Mesenchymal stem cell (in vitro differentiated cells and primary cell): ENCODE results near the gene PPM1M.

Experiments used
- DNase-seq: peaks from one replicate; pipeline ENCODE4 v3.0.0-alpha.2; 2013
- H2AFZ ChIP-seq: one replicate; pipeline ENCODE4 v1.6.1; 2013; ENCODE audit warnings: low read depth, mild to moderate bottlenecking, control low read depth, inconsistent platforms, low read length, moderate library complexity
- H2AK5ac ChIP-seq: 2 replicates; pipeline ENCODE4 v1.6.1; 2013; ENCODE audit warnings: low read length, moderate library complexity, mild to moderate bottlenecking, inconsistent platforms; ENCODE audit not compliant: severe bottlenecking
- H2BK120ac ChIP-seq: one replicate; pipeline ENCODE4 v1.6.1; 2013; ENCODE audit warnings: low read depth, mild to moderate bottlenecking, inconsistent platforms, low read length, moderate library complexity
- H2BK12ac ChIP-seq, 2 experiments: one replicate each; pipeline ENCODE4 v1.6.1; 2013; ENCODE audit warnings: inconsistent platforms in 2 of 2, low read length in 2 of 2, mild to moderate bottlenecking in 2 of 2, moderate library complexity in 2 of 2, control low read depth in 1 of 2
- H2BK15ac ChIP-seq: one replicate; pipeline ENCODE4 v1.6.1; 2013; ENCODE audit warnings: mild to moderate bottlenecking, low read depth, inconsistent platforms; ENCODE audit not compliant: poor library complexity, severe bottlenecking
- H2BK5ac ChIP-seq: 2 replicates; pipeline ENCODE4 v1.6.1; 2013; ENCODE audit warnings: low read depth, mild to moderate bottlenecking, low read length, control low read depth, inconsistent platforms; ENCODE audit not compliant: poor library complexity, severe bottlenecking
- H3K14ac ChIP-seq, 2 experiments: one replicate each; pipeline ENCODE4 v1.6.1; 2013; ENCODE audit warnings: inconsistent platforms in 2 of 2, low read length in 2 of 2, control low read depth in 1 of 2, mild to moderate bottlenecking in 1 of 2, moderate library complexity in 1 of 2
- H3K18ac ChIP-seq, 2 experiments: one replicate each; pipeline ENCODE4 v1.6.1; 2013; ENCODE audit warnings: inconsistent platforms in 2 of 2, low read length in 2 of 2, control low read depth in 1 of 2, low read depth in 1 of 2, mild to moderate bottlenecking in 1 of 2
- H3K23ac ChIP-seq, 2 experiments: one replicate each; pipeline ENCODE4 v1.6.1; 2013; ENCODE audit warnings: inconsistent platforms in 2 of 2, low read length in 2 of 2, mild to moderate bottlenecking in 2 of 2, moderate library complexity in 2 of 2, control low read depth in 1 of 2
- H3K27ac ChIP-seq: 2 replicates; pipeline ENCODE4 v1.5.1; 2013; ENCODE audit warnings: mild to moderate bottlenecking, moderate library complexity, low read length, control low read depth, inconsistent platforms; ENCODE audit not compliant: poor library complexity, severe bottlenecking
- H3K27me3 ChIP-seq, 2 experiments: 2 replicates each; pipeline versions ENCODE4 v1.6.1 to v1.7.0; 2013; ENCODE audit warnings: low read length in 2 of 2, mild to moderate bottlenecking in 2 of 2, moderate library complexity in 2 of 2, control low read depth in 1 of 2, inconsistent platforms in 1 of 2; ENCODE audit not compliant: control insufficient read depth in 1 of 2, insufficient read depth in 1 of 2
- H3K36me3 ChIP-seq, 2 experiments: 2 replicates each; pipeline versions ENCODE4 v1.6.1 to v1.7.0; 2013; ENCODE audit warnings: low read length in 2 of 2, control low read depth in 1 of 2, inconsistent platforms in 1 of 2, low read depth in 1 of 2, mild to moderate bottlenecking in 1 of 2; ENCODE audit not compliant: insufficient read depth in 2 of 2, control insufficient read depth in 1 of 2
- H3K4ac ChIP-seq, 2 experiments: one replicate each; pipeline ENCODE4 v1.6.1; 2013; ENCODE audit warnings: inconsistent platforms in 2 of 2, low read length in 2 of 2, mild to moderate bottlenecking in 2 of 2, moderate library complexity in 2 of 2, control low read depth in 1 of 2, low read depth in 1 of 2
- H3K4me1 ChIP-seq: 2 replicates; pipeline ENCODE4 v1.6.1; 2013; ENCODE audit warnings: low read depth, low read length, control low read depth; ENCODE audit not compliant: control insufficient read depth, insufficient read depth
- H3K4me2 ChIP-seq: 2 replicates; pipeline ENCODE4 v1.6.1; 2013; ENCODE audit warnings: low read length, mild to moderate bottlenecking, inconsistent platforms; ENCODE audit not compliant: poor library complexity, severe bottlenecking
- H3K4me3 ChIP-seq, 2 experiments: 2 replicates each; pipeline versions ENCODE4 v1.5.1 to v1.7.0; 2013; ENCODE audit warnings: low read length in 2 of 2, mild to moderate bottlenecking in 2 of 2, control low read depth in 1 of 2, low read depth in 1 of 2; ENCODE audit not compliant: insufficient read depth in 1 of 2
- H3K79me1 ChIP-seq: replicated peaks from 2 replicates; pipeline ENCODE4 v1.6.1; 2013; ENCODE audit warnings: mild to moderate bottlenecking, control low read depth, low read length, inconsistent platforms; ENCODE audit not compliant: poor library complexity, severe bottlenecking
- H3K9ac ChIP-seq: 2 replicates; pipeline ENCODE4 v1.7.0; 2013; ENCODE audit warnings: mild to moderate bottlenecking, low read length, moderate library complexity
- H3K9me3 ChIP-seq: 2 replicates; pipeline ENCODE4 v1.7.0; 2013; ENCODE audit warnings: mild to moderate bottlenecking, low read length; ENCODE audit not compliant: control insufficient read depth
- H4K8ac ChIP-seq: one replicate; pipeline ENCODE4 v1.6.1; 2013; ENCODE audit warnings: inconsistent platforms, mild to moderate bottlenecking, low read length, moderate library complexity
- H4K91ac ChIP-seq: one replicate; pipeline ENCODE4 v1.6.1; 2013; ENCODE audit warnings: mild to moderate bottlenecking, low read length, inconsistent platforms
- WGBS: methylation state at CpG from one replicate; pipeline ENCODE4 v1.1.7; 2013; ENCODE audit warnings: mixed read lengths; 5-methylcytosine and 5-hydroxymethylcytosine counted together

Gene PPM1M

GRCh38 chr3:52236424-52236886 lies 9.1 kb upstream of the PPM1M start:
- Histone ChIP-seq H3K27me3 (no peaks in the 10 kb centered on the region), H3K14ac (peak overlapping the region in 1 of 2 experiments; percentile 28)
- 88% methylated on average over 4 of the region's 5 CpGs for WGBS

GRCh38 chr3:52237006-52237656 lies 8.4 kb upstream of the PPM1M start:
- Histone ChIP-seq H2AFZ (no peak overlapping the region), H3K36me3 (peaks cover 30 to 34% of the 10 kb centered on the region in 2 experiments), H2BK15ac (peak overlapping the region; percentile 55), H3K9ac (peak overlapping the region; percentile 95), H2AK5ac (peak overlapping the region; percentile 84), H3K4me3 (peak overlapping the region in 1 of 2 experiments; percentile 94), H2BK12ac (peak overlapping the region; percentile 29 to 91), H2BK120ac (peak overlapping the region; percentile 56), H2BK5ac (peak overlapping the region; percentile 11), H3K4ac (peak overlapping the region; percentile 63 to 98), H4K8ac (peak overlapping the region; percentile 72), H3K23ac (peak overlapping the region in 1 of 2 experiments; percentile 92), H3K14ac (peak overlapping the region in 1 of 2 experiments; percentile 96), H3K4me2 (peak overlapping the region; percentile 73), H3K9me3 (no peaks in the 10 kb centered on the region), H4K91ac (peak overlapping the region; percentile 77), H3K79me1 (peaks cover 28% of the 10 kb centered on the region), H3K4me1 (peaks cover 45% of the 10 kb centered on the region), H3K18ac (peak overlapping the region; percentile 57 to 86), H3K27me3 (no peaks in the 10 kb centered on the region), H3K27ac (peak overlapping the region; percentile 86)
- DNase-seq = no peak
- WGBS = 66% methylated on average over 5 of the region's 6 CpGs

More at GRCh38 chr3:52236424-52236886, 9.1 kb upstream of the PPM1M start:
- Histone ChIP-seq H3K9ac (peak overlapping the region; percentile 95), H3K4me3 (peak overlapping the region in 1 of 2 experiments; percentile 94), H2BK12ac (peak overlapping the region in 1 of 2 experiments; percentile 38), H2AK5ac (peak overlapping the region; percentile 84), H3K18ac (peak overlapping the region in 1 of 2 experiments; percentile 82), H3K27ac (peak overlapping the region; percentile 86), H2BK5ac (no peak overlapping the region), H3K36me3 (peaks cover 33 to 41% of the 10 kb centered on the region in 2 experiments), H3K4me2 (peak overlapping the region; percentile 44), H4K91ac (peak overlapping the region; percentile 32), H3K23ac (no peak overlapping the region), H2BK15ac (no peak overlapping the region), H3K79me1 (peaks cover 32% of the 10 kb centered on the region), H4K8ac (no peak overlapping the region), H3K4ac (peak overlapping the region in 1 of 2 experiments; percentile 42), H3K4me1 (peaks cover 45% of the 10 kb centered on the region), H2AFZ (no peak overlapping the region), H3K9me3 (no peaks in the 10 kb centered on the region), H2BK120ac (no peak overlapping the region)
- DNase-seq = no peak

GRCh38 chr3:52237657-52238172 lies 7.8 kb upstream of the PPM1M start:
- Histone ChIP-seq H3K14ac (no peak overlapping the region), H2BK12ac (peak overlapping the region in 1 of 2 experiments; percentile 70), H3K79me1 (peaks cover 24% of the 10 kb centered on the region), H3K4me1 (peaks cover 45% of the 10 kb centered on the region), H4K8ac (peak overlapping the region; percentile 47), H3K9ac (peak overlapping the region; percentile 95), H3K27me3 (no peaks in the 10 kb centered on the region), H2BK15ac (peak overlapping the region; percentile 53), H3K36me3 (peaks cover 24 to 29% of the 10 kb centered on the region in 2 experiments), H3K9me3 (no peaks in the 10 kb centered on the region), H2BK5ac (peak overlapping the region; percentile 63), H3K4ac (peak overlapping the region in 1 of 2 experiments; percentile 77), H2BK120ac (peak overlapping the region; percentile 24), H2AK5ac (peak overlapping the region; percentile 63), H3K23ac (no peak overlapping the region), H3K4me2 (peak overlapping the region; percentile 89), H3K27ac (peak overlapping the region; percentile 86), H3K4me3 (peak overlapping the region; percentile 42 to 94), H3K18ac (peak overlapping the region; percentile 2 to 92), H2AFZ (no peak overlapping the region), H4K91ac (peak overlapping the region; percentile 76)
- peak; percentile 92 for DNase-seq
- WGBS = 38% methylated on average over 7 of the region's 8 CpGs

- Histone ChIP-seq H3K23ac (no peak overlapping the region), H3K79me1 (peaks cover 20% of the 10 kb centered on the region), H3K27me3 (no peaks in the 10 kb centered on the region), H3K36me3 (peaks cover 20 to 23% of the 10 kb centered on the region in 2 experiments), H3K9ac (peak overlapping the region; percentile 95), H2BK120ac (peak overlapping the region; percentile 24), H3K4me2 (peak overlapping the region; percentile 89), H3K9me3 (no peaks in the 10 kb centered on the region), H2BK12ac (peak overlapping the region; percentile 7 to 76), H3K4me1 (peaks cover 45% of the 10 kb centered on the region), H3K18ac (peak overlapping the region; percentile 96 to 99), H3K14ac (peak overlapping the region in 1 of 2 experiments; percentile 87), H4K8ac (peak overlapping the region; percentile 59), H3K4me3 (peak overlapping the region; percentile 78 to 94), H2BK15ac (peak overlapping the region; percentile 68), H2BK5ac (peak overlapping the region; percentile 63), H4K91ac (peak overlapping the region; percentile 90), H3K4ac (peak overlapping the region in 1 of 2 experiments; percentile 77), H2AK5ac (peak overlapping the region; percentile 63), H3K27ac (peak overlapping the region; percentile 86), H2AFZ (no peak overlapping the region)
- DNase-seq = peak; percentile 55
- 12% methylated on average over 10 of the region's 11 CpGs for WGBS
Observed at GRCh38 chr3:52238193-52238760, 7.3 kb upstream of the PPM1M start.
